Glomerular endothelial cell (primary cell): ENCODE results near the gene TSPAN4. TPM values are rescaled to one million over a fixed set of nuclear protein-coding genes. Genes with fewer than 3 reads are reported as not detected.

Experiments
- DNase-seq: peaks from one replicate; pipeline ENCODE4 v3.0.0-alpha.2; 2011; ENCODE audit warnings: low read depth, low spot score; ENCODE audit errors: extremely low read depth
- total RNA-seq: library from RNA; depleted of rRNA; stranded (reverse); fragments of >200 nt; gene quantifications from 2 replicates; pipeline ENCODE4 v1.2.3, GENCODE V29; 2015

Gene TSPAN4
- total RNA-seq, 1 donor from 2014 or later: 134 TPM

- DNase-seq: no peak
Observed at GRCh38 chr11:862696-863022, 20.0 kb downstream of the TSPAN4 start.

GRCh38 chr11:863023-863909 is 20.6 kb downstream of the TSPAN4 start:
- no peak for DNase-seq

GRCh38 chr11:863910-864827 is 21.5 kb downstream of the TSPAN4 start:
- DNase-seq: no peak

GRCh38 chr11:864898-865297 is 22.2 kb downstream of the TSPAN4 start:
- DNase-seq: no peak

GRCh38 chr11:865462-866430 is 23.1 kb downstream of the TSPAN4 start:
- no peak for DNase-seq

GRCh38 chr11:866481-866880 is 23.8 kb downstream of the TSPAN4 start:
- no peak for DNase-seq

- DNase-seq: no peak
Observed at GRCh38 chr11:867856-868358, 25.3 kb downstream of the TSPAN4 start.

GRCh38 chr11:868394-868793 is 25.7 kb downstream of the TSPAN4 start:
- DNase-seq: no peak

GRCh38 chr11:868802-869201 is 26.1 kb downstream of the TSPAN4 start:
- DNase-seq: no peak

- DNase-seq: no peak
Observed at GRCh38 chr11:869399-870126, 26.9 kb downstream of the TSPAN4 start.

- DNase-seq: no peak
Observed at GRCh38 chr11:870127-870413, 27.4 kb downstream of the TSPAN4 start.

GRCh38 chr11:870418-870817 is 27.8 kb downstream of the TSPAN4 start:
- no peak for DNase-seq

- DNase-seq: no peak
Observed at GRCh38 chr11:871472-871871, 28.8 kb downstream of the TSPAN4 start.

- no peak for DNase-seq
Observed at GRCh38 chr11:872799-873198, 30.1 kb downstream of the TSPAN4 start.

GRCh38 chr11:873706-874105 is 31.1 kb downstream of the TSPAN4 start:
- DNase-seq: no peak

- DNase-seq: no peak
Observed at GRCh38 chr11:875203-875602, 32.6 kb downstream of the TSPAN4 start.

GRCh38 chr11:875769-876301 is 33.2 kb downstream of the TSPAN4 start:
- no peak for DNase-seq

- no peak for DNase-seq
Observed at GRCh38 chr11:876545-876944, 33.9 kb downstream of the TSPAN4 start.

GRCh38 chr11:877565-877964 is 34.9 kb downstream of the TSPAN4 start:
- DNase-seq: no peak

- DNase-seq: no peak
Observed at GRCh38 chr11:880447-880846, 37.8 kb downstream of the TSPAN4 start.
